Measurements from ENCODE around the gene ACADVL.

GRCh38 chr17:7249830-7250229 lies 30.1 kb downstream of the ACADVL start:
- TF ChIP-seq, protein P1, sequence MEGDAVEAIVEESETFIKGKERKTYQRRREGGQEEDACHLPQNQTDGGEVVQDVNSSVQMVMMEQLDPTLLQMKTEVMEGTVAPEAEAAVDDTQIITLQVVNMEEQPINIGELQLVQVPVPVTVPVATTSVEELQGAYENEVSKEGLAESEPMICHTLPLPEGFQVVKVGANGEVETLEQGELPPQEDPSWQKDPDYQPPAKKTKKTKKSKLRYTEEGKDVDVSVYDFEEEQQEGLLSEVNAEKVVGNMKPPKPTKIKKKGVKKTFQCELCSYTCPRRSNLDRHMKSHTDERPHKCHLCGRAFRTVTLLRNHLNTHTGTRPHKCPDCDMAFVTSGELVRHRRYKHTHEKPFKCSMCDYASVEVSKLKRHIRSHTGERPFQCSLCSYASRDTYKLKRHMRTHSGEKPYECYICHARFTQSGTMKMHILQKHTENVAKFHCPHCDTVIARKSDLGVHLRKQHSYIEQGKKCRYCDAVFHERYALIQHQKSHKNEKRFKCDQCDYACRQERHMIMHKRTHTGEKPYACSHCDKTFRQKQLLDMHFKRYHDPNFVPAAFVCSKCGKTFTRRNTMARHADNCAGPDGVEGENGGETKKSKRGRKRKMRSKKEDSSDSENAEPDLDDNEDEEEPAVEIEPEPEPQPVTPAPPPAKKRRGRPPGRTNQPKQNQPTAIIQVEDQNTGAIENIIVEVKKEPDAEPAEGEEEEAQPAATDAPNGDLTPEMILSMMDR (conservative IDR thresholded peaks at IDR 0.05; ENCODE audit: low read depth, low read length), result no peak
- TF ChIP-seq, protein P2, sequence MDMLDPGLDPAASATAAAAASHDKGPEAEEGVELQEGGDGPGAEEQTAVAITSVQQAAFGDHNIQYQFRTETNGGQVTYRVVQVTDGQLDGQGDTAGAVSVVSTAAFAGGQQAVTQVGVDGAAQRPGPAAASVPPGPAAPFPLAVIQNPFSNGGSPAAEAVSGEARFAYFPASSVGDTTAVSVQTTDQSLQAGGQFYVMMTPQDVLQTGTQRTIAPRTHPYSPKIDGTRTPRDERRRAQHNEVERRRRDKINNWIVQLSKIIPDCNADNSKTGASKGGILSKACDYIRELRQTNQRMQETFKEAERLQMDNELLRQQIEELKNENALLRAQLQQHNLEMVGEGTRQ (IDR thresholded peaks at IDR 0.05; ENCODE audit: low read depth, low read length), result no peak
- no peak for TF ChIP-seq POLR2A (IDR thresholded peaks at IDR 0.05; ENCODE audit: low read depth, low read length)
- no peak for TF ChIP-seq MXI1 (IDR thresholded peaks at IDR 0.05; ENCODE audit: borderline replicate concordance, low read depth, low read length)
- no peak for TF ChIP-seq BHLHE40 (IDR thresholded peaks at IDR 0.05; ENCODE audit: low read depth, low read length)
- no peak for TF ChIP-seq RAD21 (IDR thresholded peaks at IDR 0.05; ENCODE audit: low read length)

Measured in IMR-90 (cell line).